ENCODE data around the gene ATXN3L.

The ATXN3L gene

DNA sequence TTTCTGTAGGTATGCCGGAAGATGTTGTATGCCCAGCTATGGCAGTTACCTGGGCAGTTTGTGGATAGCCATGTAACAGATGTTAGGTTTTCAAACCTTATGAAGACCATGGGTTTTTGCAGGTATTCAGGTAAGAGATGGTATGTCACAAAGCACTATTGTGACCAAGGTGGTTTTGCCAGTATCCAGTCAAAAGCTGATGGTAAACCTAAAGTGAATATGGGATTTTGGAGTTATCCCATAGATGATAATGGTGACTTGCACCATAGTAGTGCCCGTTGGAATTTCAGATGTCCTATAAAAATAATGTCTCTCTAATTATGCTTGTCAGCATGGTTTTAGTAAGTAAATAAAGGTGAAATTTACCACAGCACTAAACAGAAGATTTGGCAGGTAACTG lies at the start of gene ATXN3L:
ATXN3L (minus strand) TSS at position 101 of the 400 bp plus-strand sequence. CDS start 119 bp downstream, outside the sequence.
- DNase-seq (ENCODE audit: low read depth, low spot score) = no peak

DNA sequence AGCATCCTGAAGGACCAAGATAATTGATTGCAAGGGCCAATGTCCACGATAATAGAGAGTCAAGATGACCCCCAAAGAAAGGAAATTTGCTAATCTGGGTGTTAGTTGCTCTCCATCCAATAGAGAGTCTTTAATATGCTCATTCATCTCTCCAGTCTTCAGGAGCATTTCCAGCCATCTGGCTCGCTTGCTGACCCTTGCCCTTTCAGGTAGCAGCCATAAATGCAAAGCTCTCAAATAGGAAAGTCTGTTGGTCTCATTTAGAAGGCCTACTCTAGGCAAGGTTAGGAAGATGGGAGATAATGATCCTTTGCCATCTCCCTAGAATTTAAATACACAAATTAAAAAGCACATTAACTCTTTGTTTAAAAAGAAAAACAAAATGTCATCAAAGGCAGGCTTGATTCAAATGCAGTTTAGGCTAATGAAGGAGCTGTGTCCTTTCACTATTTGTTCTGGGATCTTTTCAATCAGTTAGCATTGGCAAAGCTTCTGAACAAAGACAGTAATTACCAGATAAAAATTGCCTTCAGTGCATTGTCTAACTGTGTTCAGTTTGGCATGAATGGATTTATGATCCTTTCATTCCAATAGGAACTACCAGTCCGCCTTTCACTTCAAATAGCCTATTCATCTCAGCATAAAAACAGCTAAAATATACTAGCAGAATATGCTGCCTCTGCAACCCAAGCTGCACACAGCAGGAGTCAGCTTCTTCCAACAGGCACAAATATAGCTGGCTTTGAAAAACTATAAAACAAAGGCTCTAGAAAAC lies 49.6 kb upstream of the ATXN3L start:
- DNase-seq (ENCODE audit: low read depth, low spot score) = no peak

DNA sequence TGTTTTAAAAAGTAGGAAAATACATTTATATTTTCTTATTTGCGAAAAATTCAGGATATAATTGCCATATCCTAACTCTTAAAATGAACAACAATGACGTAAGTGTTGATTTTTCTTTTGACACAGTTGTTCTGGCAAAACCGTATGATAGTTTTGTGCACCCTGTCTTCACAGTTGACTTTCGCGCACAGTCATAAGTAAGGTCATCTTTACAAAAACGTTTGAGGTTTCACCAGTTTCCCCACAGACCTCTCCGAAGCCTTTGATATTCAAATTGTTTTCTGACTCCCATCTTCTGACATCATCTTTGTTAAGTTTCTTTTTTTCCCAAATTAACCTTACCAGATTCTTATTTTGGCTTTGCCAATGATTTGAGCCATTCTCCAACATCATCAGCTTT lies 48.1 kb upstream of the ATXN3L start:
- DNase-seq (ENCODE audit: low read depth, low spot score) = no peak

DNA sequence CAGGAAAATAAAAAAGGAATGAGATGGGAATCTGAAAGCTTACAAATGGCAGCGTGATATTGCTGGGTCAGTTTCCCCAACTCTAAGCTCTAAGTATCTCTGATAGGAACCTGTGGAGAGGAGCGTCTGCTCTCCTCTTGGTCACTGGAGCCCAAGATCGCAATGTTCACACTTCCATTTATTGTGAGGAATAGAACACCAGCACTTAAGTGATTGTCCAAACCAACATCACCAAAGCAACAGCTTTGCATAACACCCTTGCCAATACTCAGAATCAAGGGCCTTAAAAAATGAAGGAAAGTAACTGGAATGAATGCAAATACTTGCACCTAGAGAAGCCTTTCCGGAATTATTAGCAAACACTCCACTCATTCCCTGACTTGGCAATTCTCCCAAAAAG lies 46.8 kb upstream of the ATXN3L start:
- no peak for DNase-seq (ENCODE audit: low read depth, low spot score)

DNA sequence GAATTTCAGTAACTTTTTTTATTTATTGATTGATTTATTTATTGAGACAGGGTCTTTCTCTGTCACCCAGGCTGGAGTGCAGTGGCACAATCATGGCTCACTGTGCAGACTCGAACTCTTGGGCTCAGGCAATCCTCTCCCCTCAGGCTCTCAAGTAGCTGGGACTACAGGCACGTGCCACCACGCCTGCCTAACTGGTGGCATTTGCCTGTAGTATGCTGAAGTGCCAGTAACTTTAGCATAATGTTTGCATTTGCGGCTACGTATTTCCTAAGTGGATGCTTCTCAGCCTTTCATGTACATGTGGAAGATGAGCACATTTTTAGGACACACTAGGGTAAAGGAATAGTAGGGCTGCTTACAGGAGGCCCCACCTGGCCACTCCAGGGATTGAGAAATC lies 45.3 kb upstream of the ATXN3L start:
- DNase-seq (ENCODE audit: low read depth, low spot score) = no peak

DNA sequence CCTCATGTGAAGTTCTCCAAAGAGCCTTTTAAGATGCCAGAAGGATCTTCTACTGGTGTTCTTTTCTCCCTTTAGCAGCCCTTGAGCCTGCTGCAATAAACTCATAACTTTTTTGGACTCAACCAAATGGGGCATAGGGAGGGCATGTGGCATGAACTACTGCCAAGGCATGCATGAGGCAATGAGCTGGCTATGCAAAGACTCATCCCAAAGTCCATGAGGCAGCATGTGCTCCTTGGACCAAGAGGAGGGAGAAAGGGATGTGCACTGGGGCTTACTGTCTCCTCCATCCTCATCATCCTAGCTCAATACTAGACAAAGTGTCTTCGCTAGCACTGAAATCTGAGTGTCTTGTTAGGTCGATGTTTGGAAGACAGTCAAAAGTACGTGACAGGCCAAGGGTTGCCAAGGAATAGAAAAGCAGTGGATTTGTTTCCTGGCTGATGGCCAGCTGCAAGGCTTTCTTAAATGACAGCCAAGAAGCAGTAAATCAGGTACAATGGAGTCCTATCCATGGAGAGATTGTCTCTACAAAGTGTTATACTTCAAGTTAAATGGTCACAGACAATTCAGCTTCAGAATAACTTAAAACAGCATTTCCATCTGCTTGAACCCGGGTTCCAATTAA lies 44.5 kb upstream of the ATXN3L start:
- no peak for DNase-seq (ENCODE audit: low read depth, low spot score)

DNA sequence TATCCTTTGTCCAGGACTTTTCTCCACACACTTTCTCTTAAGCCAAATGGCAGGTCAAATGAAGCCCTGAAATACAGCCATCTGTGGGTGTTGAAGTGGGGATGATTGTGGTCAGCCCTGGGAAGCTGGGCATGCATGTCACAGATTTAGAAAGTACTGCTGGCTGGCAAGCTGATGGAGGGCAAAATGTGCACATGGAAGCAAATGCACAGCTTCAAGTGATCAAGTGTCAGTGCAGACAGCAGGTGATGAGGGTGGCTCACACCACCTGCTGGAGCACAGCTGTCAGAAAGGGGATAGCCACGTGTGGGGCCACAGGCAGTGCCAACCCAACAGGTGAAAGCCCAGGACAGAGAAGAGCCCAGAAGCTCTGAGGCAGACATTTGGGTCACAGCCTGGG lies 40.3 kb upstream of the ATXN3L start:
- DNase-seq (ENCODE audit: low read depth, low spot score) = no peak

DNA sequence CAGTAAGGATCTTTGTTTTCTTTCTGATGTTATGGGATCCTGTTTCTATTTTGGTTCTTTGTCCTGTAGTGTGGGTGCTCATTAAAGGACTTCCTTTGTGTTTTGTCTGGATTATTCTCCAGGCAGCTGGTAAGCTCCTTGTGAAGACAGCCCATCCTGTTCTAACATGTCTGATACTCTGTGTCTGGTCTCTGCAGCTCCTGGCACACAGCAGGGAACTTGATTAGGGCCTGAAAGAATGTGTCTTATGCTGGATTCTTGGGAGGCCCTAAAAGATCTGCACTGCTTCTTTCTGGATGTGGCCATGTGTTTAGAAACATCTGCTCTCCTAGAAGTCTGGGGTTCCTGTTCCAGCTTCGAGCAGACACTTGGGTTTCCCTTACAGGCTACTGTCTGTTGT lies 38.1 kb upstream of the ATXN3L start:
- peak; percentile 73 for DNase-seq (ENCODE audit: low read depth, low spot score)

DNA sequence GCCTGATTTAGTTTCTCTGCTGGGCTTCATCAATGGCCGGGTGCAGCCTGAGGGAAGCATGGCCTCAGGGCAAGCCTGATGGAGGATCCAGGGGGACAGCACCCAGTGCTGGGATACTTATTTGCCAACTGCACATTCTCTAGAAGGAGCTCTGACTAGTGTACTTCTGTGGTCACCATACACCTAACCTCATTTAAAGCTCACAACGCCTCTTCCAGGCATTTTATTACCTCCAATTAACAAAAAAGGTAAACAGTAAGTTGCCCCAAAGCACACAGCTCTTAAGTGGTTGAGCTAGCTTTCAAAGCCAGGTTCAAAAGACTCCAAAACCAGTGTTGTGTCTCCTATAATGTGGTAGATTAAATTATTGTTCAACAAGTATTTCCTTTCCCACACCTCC lies 26.8 kb upstream of the ATXN3L start:
- DNase-seq (ENCODE audit: low read depth, low spot score) = peak; percentile 52

DNA sequence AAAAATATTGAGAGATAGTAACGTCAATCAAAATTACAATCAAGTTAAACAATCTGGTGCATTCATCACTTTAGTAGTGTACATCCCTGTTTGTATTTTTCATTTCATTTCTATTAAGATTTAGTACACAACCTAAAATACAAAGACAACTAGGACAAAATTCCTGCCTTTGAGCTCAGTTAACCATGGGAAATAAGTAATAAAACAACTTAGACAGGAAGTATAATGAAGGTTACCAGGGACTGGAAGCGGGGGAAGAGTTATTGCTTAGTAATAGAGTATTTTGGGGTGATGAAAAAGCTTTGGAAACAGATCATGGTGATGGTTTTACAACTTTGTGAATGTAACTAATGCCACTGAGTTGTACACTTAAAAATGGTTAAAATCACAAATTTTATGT lies 25.6 kb upstream of the ATXN3L start:
- DNase-seq (ENCODE audit: low read depth, low spot score) = no peak

DNA sequence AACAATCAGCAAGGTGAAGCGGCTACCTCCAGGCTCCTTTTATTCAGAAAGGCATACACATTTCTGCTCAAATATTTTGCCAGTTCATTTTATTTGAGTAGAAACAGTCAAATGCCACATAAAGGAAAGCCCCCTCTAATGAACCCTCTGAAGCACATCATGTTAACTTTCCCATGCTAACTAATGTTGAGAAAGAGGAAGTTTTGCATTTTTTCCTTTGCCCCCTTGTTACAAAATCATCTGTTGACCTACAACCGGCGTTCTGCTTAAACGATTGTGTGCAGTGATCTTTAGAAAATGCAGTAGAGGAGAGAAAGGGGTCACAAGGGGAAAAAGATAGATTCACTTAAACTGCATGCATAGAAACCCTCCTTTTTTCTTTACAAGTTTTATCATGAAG lies 25.2 kb upstream of the ATXN3L start:
- no peak for DNase-seq (ENCODE audit: low read depth, low spot score)

DNA sequence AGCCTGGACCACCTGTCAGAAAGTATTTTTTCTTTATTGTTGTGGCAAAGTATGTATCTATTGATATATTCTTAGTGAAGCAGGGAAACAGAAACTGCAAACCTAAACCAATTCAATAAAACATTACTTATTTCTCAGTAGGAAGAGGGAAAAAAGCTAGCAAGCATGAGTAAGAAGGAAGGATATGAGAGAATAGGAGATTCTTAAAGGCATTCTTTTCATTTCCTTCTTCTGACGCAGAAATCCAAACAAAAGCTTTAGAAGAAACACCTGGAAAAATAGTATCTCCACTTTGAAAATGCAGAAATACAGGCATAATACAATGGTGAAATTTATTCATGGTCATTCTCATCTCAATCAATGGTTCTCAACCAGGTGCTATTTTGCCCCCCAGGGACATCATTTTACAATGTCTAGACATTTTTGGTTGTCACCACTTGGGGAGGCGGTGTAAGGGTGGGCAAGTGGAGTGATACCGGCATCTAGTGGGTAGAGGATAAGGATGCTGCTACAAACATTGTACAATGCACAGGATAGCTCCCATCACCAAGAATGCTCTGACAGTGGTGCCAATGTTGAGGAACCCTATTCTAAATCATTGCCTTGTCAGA lies 21.7 kb upstream of the ATXN3L start:
- no peak for DNase-seq (ENCODE audit: low read depth, low spot score)

DNA sequence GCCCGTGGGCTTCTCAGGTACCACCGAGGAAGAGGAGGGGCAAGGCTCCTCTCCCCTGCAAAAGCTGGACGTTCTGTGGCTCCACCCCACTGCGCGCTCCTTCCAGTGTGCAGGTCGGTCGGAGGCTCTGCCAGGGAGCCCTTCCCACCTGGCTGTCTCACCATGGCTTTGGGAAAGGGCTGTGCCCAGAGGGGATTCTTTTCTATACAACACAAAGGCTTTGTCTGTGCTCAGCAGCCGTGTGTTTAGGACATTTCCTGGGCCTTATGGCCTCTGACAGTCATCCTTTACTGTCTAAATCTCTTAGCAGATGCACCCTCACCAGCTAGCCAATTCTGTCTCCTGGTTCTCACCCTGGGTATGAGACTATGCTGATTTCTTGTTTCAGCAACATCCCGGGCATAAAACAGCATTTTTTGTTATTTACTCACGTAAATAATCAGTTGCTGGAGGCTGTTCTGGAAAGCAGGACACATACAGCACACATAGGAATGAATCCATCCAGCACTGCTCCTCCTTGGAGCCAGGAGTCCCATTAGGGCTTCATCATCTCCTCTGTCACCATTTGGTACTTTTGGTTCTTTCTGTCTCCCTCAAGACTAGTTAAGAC lies 20.4 kb upstream of the ATXN3L start:
- peak; percentile 68 for DNase-seq (ENCODE audit: low read depth, low spot score)

DNA sequence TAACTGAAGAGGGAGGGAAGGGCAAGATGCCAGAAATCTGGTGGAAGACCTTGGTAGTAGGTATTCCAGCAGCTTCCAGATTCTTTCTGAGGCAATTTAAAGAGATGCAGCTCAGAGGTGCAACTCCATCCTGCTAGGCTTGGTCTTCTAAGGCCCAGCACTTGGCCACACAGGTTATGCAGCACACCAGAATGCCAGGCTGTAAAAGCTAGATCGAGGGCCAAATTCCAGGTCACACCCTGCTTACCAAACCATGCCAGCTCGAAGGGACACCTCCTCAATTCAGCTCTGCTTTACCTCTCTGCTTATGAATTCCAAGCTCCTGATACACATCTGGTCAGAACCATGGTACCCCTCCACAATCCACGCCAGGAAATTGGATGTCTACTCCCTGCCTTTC lies 19.8 kb upstream of the ATXN3L start:
- DNase-seq (ENCODE audit: low read depth, low spot score) = no peak

DNA sequence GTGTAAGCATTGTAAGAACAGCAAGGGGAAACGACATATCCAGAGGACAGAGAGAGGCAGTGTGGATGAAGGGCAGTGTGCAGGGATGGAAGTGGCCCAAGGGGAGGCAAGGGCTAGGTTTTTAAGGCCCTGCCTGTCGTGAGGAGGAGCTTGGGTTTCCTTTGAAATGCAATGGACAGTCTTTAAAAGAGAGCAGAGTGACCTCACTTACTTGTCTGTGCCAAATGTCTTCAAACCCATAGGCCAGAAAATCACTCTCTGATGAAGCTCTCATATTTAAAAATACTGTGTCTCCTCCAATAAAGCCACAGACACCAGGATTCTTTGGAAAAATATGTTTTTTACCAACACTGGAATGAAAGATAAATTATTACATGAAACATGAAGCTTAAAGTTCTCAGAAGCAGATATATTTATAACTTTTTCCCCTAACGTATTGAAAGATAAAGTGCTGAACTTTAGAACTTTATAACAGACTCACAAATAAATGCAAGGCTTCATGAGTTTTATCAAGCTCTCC lies 19.2 kb upstream of the ATXN3L start:
- peak; percentile 24 for DNase-seq (ENCODE audit: low read depth, low spot score)

DNA sequence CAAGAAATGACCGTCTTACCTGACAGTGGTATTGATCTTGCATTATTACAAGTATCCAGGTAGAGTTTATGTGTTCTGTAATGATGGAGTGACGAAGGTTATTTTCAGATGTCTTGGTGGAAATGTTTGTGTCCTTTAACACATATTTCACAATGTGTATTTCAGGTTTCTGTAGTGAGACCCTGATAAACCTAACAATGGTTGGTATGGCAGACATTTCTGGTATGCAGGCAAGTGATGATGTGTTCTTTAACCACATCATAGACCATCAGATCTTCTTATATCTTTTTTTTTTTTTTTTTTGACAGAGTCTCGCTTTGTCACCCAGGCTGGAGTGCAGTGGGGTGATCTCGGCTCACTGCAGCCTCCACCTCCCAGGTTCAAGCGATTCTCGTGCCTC lies 14.6 kb upstream of the ATXN3L start:
- DNase-seq (ENCODE audit: low read depth, low spot score) = no peak

DNA sequence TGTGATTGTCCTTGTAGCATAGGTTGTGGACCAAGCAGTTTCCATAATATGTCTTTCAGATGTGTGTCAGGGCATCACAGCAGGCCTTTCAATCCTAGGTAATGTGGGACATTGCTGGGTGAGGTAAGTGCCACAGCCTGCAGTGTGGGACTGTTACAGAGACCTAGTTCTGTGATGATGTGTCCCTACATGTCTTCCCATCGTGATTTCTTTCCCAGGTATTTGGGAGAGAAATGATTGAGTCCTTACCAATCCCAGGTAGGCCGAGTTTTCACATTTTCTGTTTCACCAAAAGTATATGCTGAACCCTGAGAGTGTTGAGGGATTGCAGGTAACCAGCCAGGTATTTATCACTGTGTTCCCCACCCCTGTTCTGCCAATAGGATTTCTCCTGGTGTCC lies 10.6 kb upstream of the ATXN3L start:
- no peak for DNase-seq (ENCODE audit: low read depth, low spot score)

DNA sequence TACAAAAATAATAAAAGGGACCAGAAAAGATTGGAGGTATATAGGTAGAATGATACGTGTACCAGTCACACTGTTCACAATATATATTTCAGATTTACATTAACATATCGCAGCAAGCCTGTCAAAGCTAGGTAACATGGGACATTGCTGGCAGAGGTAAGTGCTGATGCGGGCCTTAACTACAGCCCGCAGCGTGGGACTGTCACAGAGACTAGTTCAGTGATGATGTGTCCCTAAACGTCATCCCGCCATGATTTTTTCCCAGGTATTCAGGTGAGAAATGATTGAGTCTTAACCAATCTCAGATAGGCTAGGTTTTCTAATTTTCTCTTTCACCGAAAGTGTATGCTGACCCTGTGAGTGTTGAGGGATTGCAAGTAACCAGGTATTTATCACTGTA lies 7.8 kb upstream of the ATXN3L start:
- no peak for DNase-seq (ENCODE audit: low read depth, low spot score)

DNA sequence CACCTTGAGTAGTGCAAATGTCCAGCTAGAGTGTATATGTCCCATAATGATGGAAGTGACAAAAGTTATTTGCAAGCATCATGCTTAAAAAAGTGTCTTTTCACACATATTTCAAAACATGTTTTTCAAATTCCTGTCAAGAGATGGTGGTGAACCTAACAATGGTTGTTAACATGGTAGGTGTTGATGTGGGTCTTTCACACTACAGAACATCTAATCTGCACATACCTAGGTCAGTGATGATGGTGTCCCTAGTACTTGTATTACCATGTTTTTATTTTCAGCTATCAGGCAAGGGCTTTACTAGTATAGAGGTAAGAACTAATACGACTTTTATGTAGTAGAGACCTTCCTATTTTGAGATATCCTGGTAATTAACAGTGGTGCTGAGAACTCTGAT lies 3.4 kb upstream of the ATXN3L start:
- no peak for DNase-seq (ENCODE audit: low read depth, low spot score)

DNA sequence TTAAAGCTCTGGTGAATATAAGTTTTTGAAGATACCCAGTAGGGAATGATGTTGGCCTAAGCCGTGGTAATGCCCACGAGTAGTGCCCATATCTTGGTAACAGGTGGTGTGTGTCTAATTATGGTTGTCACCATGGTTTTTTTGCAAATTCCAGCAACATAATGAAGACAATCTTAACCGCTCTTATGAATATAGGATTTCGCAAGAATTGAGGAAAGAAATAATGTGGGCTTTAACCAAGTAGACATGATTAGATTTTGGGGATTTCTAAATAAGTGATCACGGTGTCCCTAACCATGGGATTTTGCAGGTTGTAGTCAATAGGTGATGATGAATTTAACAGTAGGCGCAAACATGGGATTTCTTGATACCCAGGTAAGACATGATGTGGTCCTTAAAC lies 2.5 kb downstream of the ATXN3L start:
- DNase-seq (ENCODE audit: low read depth, low spot score) = no peak

DNA sequence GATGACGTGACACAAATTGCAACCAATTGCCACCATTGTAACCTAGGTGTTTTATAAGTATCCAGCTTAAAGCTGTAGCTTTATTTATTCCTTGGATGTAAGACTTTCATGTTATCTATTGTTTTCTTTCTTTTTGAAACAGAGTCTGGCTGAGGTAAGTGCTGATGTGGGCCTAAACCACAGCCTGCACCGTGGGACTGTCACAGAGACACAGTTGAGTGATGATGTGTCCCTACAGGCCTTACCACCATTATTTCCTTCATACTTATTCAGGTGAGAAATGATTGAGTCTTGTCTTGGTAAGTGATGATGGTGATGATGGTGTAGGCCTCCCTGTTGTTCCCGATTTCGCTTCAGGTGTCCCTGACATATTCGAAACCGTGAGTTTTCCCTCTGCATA lies 8.3 kb downstream of the ATXN3L start:
- DNase-seq (ENCODE audit: low read depth, low spot score) = no peak

DNA sequence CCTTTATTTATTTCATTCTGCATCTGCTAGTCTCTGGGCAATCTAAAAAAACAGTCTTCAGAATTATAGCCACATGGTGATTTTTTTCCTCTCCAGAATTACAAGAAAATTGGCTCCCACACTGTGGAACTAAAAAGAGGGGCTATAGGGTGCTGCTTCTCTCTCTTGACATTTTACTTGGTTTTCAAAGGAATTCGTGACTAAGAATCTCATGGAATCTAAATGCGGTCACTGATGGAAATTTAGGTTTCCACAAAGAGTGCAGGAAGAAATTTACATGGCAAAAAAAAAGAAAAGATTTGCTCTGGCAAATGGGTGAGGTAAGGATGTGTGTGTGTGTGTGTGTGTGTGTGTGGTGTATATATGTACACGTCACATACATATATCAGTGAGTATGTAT lies 10.2 kb downstream of the ATXN3L start:
- no peak for DNase-seq (ENCODE audit: low read depth, low spot score)

Measured in ELF-1 (cell line).